Ovary (tissue), 3 donors: ENCODE results near the gene ZAR1.

Experiments
- CTCF ChIP-seq, 3 donors: fragments of 450-650 bp in 2 of 3; fragments of 200-600 bp in 1 of 3; IDR thresholded peaks; one replicate each; pipeline versions ENCODE4 v1.5.1 to v1.8.0; 2016 to 2022; ENCODE audit warnings: antibody characterized with exemption in 3 of 3, mild to moderate bottlenecking in 1 of 3
- EP300 ChIP-seq: sonication (generic); formaldehyde crosslinking; IDR thresholded peaks from one replicate; pipeline ENCODE4 v1.6.1; 2017; ENCODE audit warnings: antibody characterized with exemption
- POLR2A ChIP-seq: fragments of 450-650 bp; IDR thresholded peaks from one replicate; pipeline ENCODE4 v1.6.1; 2017; ENCODE audit warnings: antibody characterized with exemption, mild to moderate bottlenecking, moderate library complexity
- donor health status: DM: no; HTN: no; CAD: no.

- TF ChIP-seq EP300 (no peak), CTCF (IDR thresholded peaks at IDR 0.05) (no peak), POLR2A (no peak)
These were observed 14.3 kb downstream of the ZAR1 start for GRCh38 chr4:48504352-48504751.
